ENCODE results near the gene VPS36. TPM values are rescaled to one million over a fixed set of nuclear protein-coding genes. Genes with fewer than 3 reads are reported as not detected.
A peak's percentile ranks its signal among the peaks of the same experiment; 100 is the strongest.

The VPS36 gene
- polyA plus RNA-seq, 2 donors, result 21.5 to 23.4 TPM

GRCh38 chr13:52459668-52460067, 9.2 kb upstream of the VPS36 start:
- Histone ChIP-seq H3K4me3 (ENCODE audit: low read depth in 1 of 2, low read length in 2 of 2) (no peak overlapping the region), H3K27ac (ENCODE audit: low read depth in 2 of 2, low read length in 1 of 2) (no peak overlapping the region), H3K27me3 (ENCODE audit: control insufficient read depth in 1 of 2, insufficient read depth in 2 of 2, low read length in 2 of 2) (no peaks in the 10 kb centered on the region), H3K9me3 (ENCODE audit: control insufficient read depth in 2 of 2, insufficient read depth in 1 of 2, low read depth in 1 of 2, low read length in 1 of 2) (no peaks in the 10 kb centered on the region), H3K36me3 (ENCODE audit: control insufficient read depth in 2 of 2, insufficient read depth in 2 of 2, low read length in 1 of 2) (no peaks in the 10 kb centered on the region), H3K4me1 (ENCODE audit: control insufficient read depth in 2 of 2, insufficient read depth in 2 of 2, low read length in 1 of 2) (no peaks in the 10 kb centered on the region)
- 70 to 76% methylated on average over 6 of the region's 6 CpGs for WGBS, 2 donors

GRCh38 chr13:52455677-52456041, 5.2 kb upstream of the VPS36 start:
- Histone ChIP-seq H3K9me3 (ENCODE audit: control insufficient read depth in 2 of 2, insufficient read depth in 1 of 2, low read depth in 1 of 2, low read length in 1 of 2) (no peaks in the 10 kb centered on the region), H3K4me1 (ENCODE audit: control insufficient read depth in 2 of 2, insufficient read depth in 2 of 2, low read length in 1 of 2) (no peaks in the 10 kb centered on the region), H3K27ac (ENCODE audit: low read depth in 2 of 2, low read length in 1 of 2) (peak overlapping the region; percentile 94 to 96), H3K4me3 (ENCODE audit: low read depth in 1 of 2, low read length in 2 of 2) (peak overlapping the region; percentile 83 to 88), H3K27me3 (ENCODE audit: control insufficient read depth in 1 of 2, insufficient read depth in 2 of 2, low read length in 2 of 2) (no peaks in the 10 kb centered on the region), H3K36me3 (ENCODE audit: control insufficient read depth in 2 of 2, insufficient read depth in 2 of 2, low read length in 1 of 2) (no peaks in the 10 kb centered on the region)
- 0% methylated on average over 33 to 37 of the region's 37 CpGs for WGBS, 2 donors

- Histone ChIP-seq H3K4me3 (ENCODE audit: low read depth in 1 of 2, low read length in 2 of 2) (peak within 1 kb of the TSS; percentile 83 to 88), H3K27ac (ENCODE audit: low read depth in 2 of 2, low read length in 1 of 2) (peak within 1 kb of the TSS; percentile 96), H3K9me3 (ENCODE audit: control insufficient read depth in 2 of 2, insufficient read depth in 1 of 2, low read depth in 1 of 2, low read length in 1 of 2) (no peaks in the 10 kb centered on the region), H3K36me3 (ENCODE audit: control insufficient read depth in 2 of 2, insufficient read depth in 2 of 2, low read length in 1 of 2) (no peaks in the 10 kb centered on the region), H3K4me1 (ENCODE audit: control insufficient read depth in 2 of 2, insufficient read depth in 2 of 2, low read length in 1 of 2) (no peaks in the 10 kb centered on the region), H3K27me3 (ENCODE audit: control insufficient read depth in 1 of 2, insufficient read depth in 2 of 2, low read length in 2 of 2) (no peaks in the 10 kb centered on the region)
- WGBS, 2 donors, result 0 to 1% methylated on average over 47 to 56 of the region's 56 CpGs
Observed at GRCh38 chr13:52454820-52455676, 4.6 kb upstream of the VPS36 start, which contains the start of gene CKAP2. CKAP2 (plus strand) TSS chr13:52455478; CDS start chr13:52455557, 79 bp downstream.

GRCh38 chr13:52454459-52454819, 4.0 kb upstream of the VPS36 start:
- H3K9me3 ChIP-seq (ENCODE audit: control insufficient read depth in 2 of 2, insufficient read depth in 1 of 2, low read depth in 1 of 2, low read length in 1 of 2), result no peaks in the 10 kb centered on the region
- peak overlapping the region in 1 of 2 donors; percentile 83 for H3K4me3 ChIP-seq (ENCODE audit: low read depth in 1 of 2, low read length in 2 of 2)
- no peaks in the 10 kb centered on the region for H3K27me3 ChIP-seq (ENCODE audit: control insufficient read depth in 1 of 2, insufficient read depth in 2 of 2, low read length in 2 of 2)
- peak overlapping the region; percentile 96 for H3K27ac ChIP-seq (ENCODE audit: low read depth in 2 of 2, low read length in 1 of 2)
- WGBS, 2 donors, result 11 to 12% methylated on average over 8 of the region's 8 CpGs
- no peaks in the 10 kb centered on the region for H3K36me3 ChIP-seq (ENCODE audit: control insufficient read depth in 2 of 2, insufficient read depth in 2 of 2, low read length in 1 of 2)
- no peaks in the 10 kb centered on the region for H3K4me1 ChIP-seq (ENCODE audit: control insufficient read depth in 2 of 2, insufficient read depth in 2 of 2, low read length in 1 of 2)

GRCh38 chr13:52452470-52452869, 2.0 kb upstream of the VPS36 start:
- no peak overlapping the region for H3K27ac ChIP-seq (ENCODE audit: low read depth in 2 of 2, low read length in 1 of 2)
- H3K9me3 ChIP-seq (ENCODE audit: control insufficient read depth in 2 of 2, insufficient read depth in 1 of 2, low read depth in 1 of 2, low read length in 1 of 2), result no peaks in the 10 kb centered on the region
- peaks cover 0 to 7% of the 10 kb centered on the region in 2 donors for H3K4me1 ChIP-seq (ENCODE audit: control insufficient read depth in 2 of 2, insufficient read depth in 2 of 2, low read length in 1 of 2)
- 63 to 64% methylated on average over 2 of the region's 2 CpGs for WGBS, 2 donors
- no peaks in the 10 kb centered on the region for H3K27me3 ChIP-seq (ENCODE audit: control insufficient read depth in 1 of 2, insufficient read depth in 2 of 2, low read length in 2 of 2)
- no peaks in the 10 kb centered on the region for H3K36me3 ChIP-seq (ENCODE audit: control insufficient read depth in 2 of 2, insufficient read depth in 2 of 2, low read length in 1 of 2)
- H3K4me3 ChIP-seq (ENCODE audit: low read depth in 1 of 2, low read length in 2 of 2), result no peak overlapping the region

GRCh38 chr13:52451135-52451804, 836 bp upstream of the VPS36 start:
- Histone ChIP-seq H3K4me3 (ENCODE audit: low read depth in 1 of 2, low read length in 2 of 2) (no peak overlapping the region), H3K36me3 (ENCODE audit: control insufficient read depth in 2 of 2, insufficient read depth in 2 of 2, low read length in 1 of 2) (no peaks in the 10 kb centered on the region), H3K9me3 (ENCODE audit: control insufficient read depth in 2 of 2, insufficient read depth in 1 of 2, low read depth in 1 of 2, low read length in 1 of 2) (no peaks in the 10 kb centered on the region), H3K4me1 (ENCODE audit: control insufficient read depth in 2 of 2, insufficient read depth in 2 of 2, low read length in 1 of 2) (peaks cover 0 to 8% of the 10 kb centered on the region in 2 donors), H3K27me3 (ENCODE audit: control insufficient read depth in 1 of 2, insufficient read depth in 2 of 2, low read length in 2 of 2) (no peaks in the 10 kb centered on the region), H3K27ac (ENCODE audit: low read depth in 2 of 2, low read length in 1 of 2) (no peak overlapping the region)
- 87 to 90% methylated on average over 24 of the region's 24 CpGs for WGBS, 2 donors

- H3K36me3 ChIP-seq (ENCODE audit: control insufficient read depth in 2 of 2, insufficient read depth in 2 of 2, low read length in 1 of 2), result no peaks in the 10 kb centered on the region
- H3K4me3 ChIP-seq (ENCODE audit: low read depth in 1 of 2, low read length in 2 of 2), result no peak overlapping the region
- no peaks in the 10 kb centered on the region for H3K27me3 ChIP-seq (ENCODE audit: control insufficient read depth in 1 of 2, insufficient read depth in 2 of 2, low read length in 2 of 2)
- H3K4me1 ChIP-seq (ENCODE audit: control insufficient read depth in 2 of 2, insufficient read depth in 2 of 2, low read length in 1 of 2), result peaks cover 0 to 8% of the 10 kb centered on the region in 2 donors
- H3K9me3 ChIP-seq (ENCODE audit: control insufficient read depth in 2 of 2, insufficient read depth in 1 of 2, low read depth in 1 of 2, low read length in 1 of 2), result no peaks in the 10 kb centered on the region
- 9% methylated on average over 8 of the region's 8 CpGs for WGBS, 2 donors
- H3K27ac ChIP-seq (ENCODE audit: low read depth in 2 of 2, low read length in 1 of 2), result no peak overlapping the region
Observed at GRCh38 chr13:52450793-52451116, 321 bp upstream of the VPS36 start.

GRCh38 chr13:52449331-52450011, 963 bp downstream of the VPS36 start:
- Histone ChIP-seq H3K27me3 (ENCODE audit: control insufficient read depth in 1 of 2, insufficient read depth in 2 of 2, low read length in 2 of 2) (no peaks in the 10 kb centered on the region), H3K36me3 (ENCODE audit: control insufficient read depth in 2 of 2, insufficient read depth in 2 of 2, low read length in 1 of 2) (no peaks in the 10 kb centered on the region), H3K4me3 (ENCODE audit: low read depth in 1 of 2, low read length in 2 of 2) (peak overlapping the region; percentile 67 to 89), H3K4me1 (ENCODE audit: control insufficient read depth in 2 of 2, insufficient read depth in 2 of 2, low read length in 1 of 2) (peaks cover 0 to 8% of the 10 kb centered on the region in 2 donors), H3K27ac (ENCODE audit: low read depth in 2 of 2, low read length in 1 of 2) (peak overlapping the region; percentile 95 to 96), H3K9me3 (ENCODE audit: control insufficient read depth in 2 of 2, insufficient read depth in 1 of 2, low read depth in 1 of 2, low read length in 1 of 2) (no peaks in the 10 kb centered on the region)
- WGBS, 2 donors, result 4 to 6% methylated on average over 10 of the region's 10 CpGs

GRCh38 chr13:52447815-52448552, 2.5 kb downstream of the VPS36 start:
- H3K27ac ChIP-seq (ENCODE audit: low read depth in 2 of 2, low read length in 1 of 2), result peak overlapping the region; percentile 82 to 90
- H3K36me3 ChIP-seq (ENCODE audit: control insufficient read depth in 2 of 2, insufficient read depth in 2 of 2, low read length in 1 of 2), result no peaks in the 10 kb centered on the region
- 54 to 67% methylated on average over 5 of the region's 5 CpGs for WGBS, 2 donors
- peak overlapping the region in 1 of 2 donors; percentile 2 for H3K4me3 ChIP-seq (ENCODE audit: low read depth in 1 of 2, low read length in 2 of 2)
- peaks cover 0 to 8% of the 10 kb centered on the region in 2 donors for H3K4me1 ChIP-seq (ENCODE audit: control insufficient read depth in 2 of 2, insufficient read depth in 2 of 2, low read length in 1 of 2)
- H3K9me3 ChIP-seq (ENCODE audit: control insufficient read depth in 2 of 2, insufficient read depth in 1 of 2, low read depth in 1 of 2, low read length in 1 of 2), result no peaks in the 10 kb centered on the region
- no peaks in the 10 kb centered on the region for H3K27me3 ChIP-seq (ENCODE audit: control insufficient read depth in 1 of 2, insufficient read depth in 2 of 2, low read length in 2 of 2)
